Activated CD4-positive, alpha-beta memory T cell treated with anti-CD3 and anti-CD28 coated beads for 36 hours (primary cell): ENCODE measurements around the gene FBH1. TPM values are rescaled to one million over a fixed set of nuclear protein-coding genes. Genes with fewer than 3 reads are reported as not detected.
A peak's percentile ranks its signal among the peaks of the same experiment; 100 is the strongest.
"Not testable (repeated sequence)": the region's sequence is repeated elsewhere in the genome, so short reads cannot be mapped to it uniquely, and the experiment has no call there.

ENCODE experiments used
- CTCF ChIA-PET: fragments of 350-600 bp; sonication (Branson Sonifier 250); formaldehyde crosslinking; loops from one replicate; lab custom pipeline; 2021; ENCODE audit warnings: antibody characterized with exemption, inconsistent platforms; lab: Charles Lee
- POLR2A ChIA-PET: fragments of 350-600 bp; sonication (Branson Sonifier 250); formaldehyde crosslinking; loops from one replicate; lab custom pipeline; 2021; ENCODE audit warnings: antibody characterized with exemption; lab: Charles Lee
- DNase-seq: peaks from one replicate; pipeline ENCODE4 v3.0.0-alpha.2; 2020
- H3K27ac Mint-ChIP-seq: one replicate; pipeline ENCODE4 v1.8.0; 2021; ENCODE audit warnings: mixed read lengths
- H3K27me3 Mint-ChIP-seq: one replicate; pipeline ENCODE4 v1.8.0; 2021; ENCODE audit warnings: mixed read lengths
- H3K36me3 Mint-ChIP-seq: one replicate; pipeline ENCODE4 v1.8.0; 2021; ENCODE audit warnings: mixed read lengths
- H3K4me1 Mint-ChIP-seq: one replicate; pipeline ENCODE4 v1.8.0; 2021; ENCODE audit warnings: low read depth, mixed read lengths
- H3K4me3 Mint-ChIP-seq: one replicate; pipeline ENCODE4 v1.8.0; 2021; ENCODE audit warnings: mild to moderate bottlenecking, mixed read lengths
- H3K9me3 Mint-ChIP-seq: one replicate; pipeline ENCODE4 v1.8.0; 2021; ENCODE audit warnings: mixed read lengths
- intact Hi-C: fragments of 100-400 bp; cut with micrococcal nuclease; formaldehyde crosslinking; loops from one replicate; pipeline ENCODE4 v1.15.1; 2023
- total RNA-seq, 2 experiments: library from RNA; stranded (reverse); gene quantifications; one replicate each; pipeline ENCODE4 v1.2.3, GENCODE V29; 2021

The FBH1 gene
- total RNA-seq, 2 experiments from 2014 or later = 57.8 to 63.4 TPM

DNA sequence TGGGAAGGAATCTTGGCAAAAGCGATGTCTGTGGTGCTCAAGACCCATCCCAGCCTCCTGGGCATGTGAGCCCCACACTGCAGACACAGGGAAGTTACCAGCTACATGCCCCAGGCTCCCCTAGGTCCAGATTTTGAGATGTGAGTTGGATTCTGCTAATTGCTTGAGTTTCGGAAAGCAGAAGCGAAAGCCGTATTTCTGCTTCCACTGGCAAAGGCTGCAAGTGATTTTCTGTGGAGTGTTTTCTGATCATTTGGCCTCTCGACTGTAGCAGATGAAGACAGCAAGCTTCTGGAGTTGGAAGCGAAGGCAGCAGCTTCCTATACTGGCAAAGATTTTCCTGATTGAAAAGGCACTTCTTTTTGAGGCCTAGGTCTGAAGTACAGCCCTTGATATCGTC lies 30.0 kb upstream of the FBH1 start:
- no peak for DNase-seq
- Mint-ChIP-seq H3K36me3 (no peaks in the 10 kb centered on the region), H3K27ac (no peak overlapping the region), H3K27me3 (no peaks in the 10 kb centered on the region), H3K4me1 (no peaks in the 10 kb centered on the region), H3K4me3 (no peak overlapping the region), H3K9me3 (no peaks in the 10 kb centered on the region)
- CTCF ChIA-PET = interaction anchor here (0.7 to 1.1 kb wide), 2 partner anchors 9 to 13 kb away, joined by 3 read pairs; no protein-coding TSS in a partner anchor
- intact Hi-C loops = no loop called here
- POLR2A ChIA-PET = interaction anchor here (0.6 kb wide), 1 partner anchor 154 kb away, joined by 5 read pairs; no protein-coding TSS in a partner anchor

- Mint-ChIP-seq H3K36me3 (no peaks in the 10 kb centered on the region), H3K4me1 (no peaks in the 10 kb centered on the region), H3K27ac (no peak overlapping the region), H3K27me3 (no peaks in the 10 kb centered on the region), H3K9me3 (no peaks in the 10 kb centered on the region), H3K4me3 (no peak overlapping the region)
- CTCF ChIA-PET = no interaction called here
- intact Hi-C loops = no loop called here
- POLR2A ChIA-PET = interaction anchor here (1.0 to 1.3 kb wide), 2 partner anchors 27 to 109 kb away, joined by 3 read pairs; no protein-coding TSS in a partner anchor
- DNase-seq = peak; percentile 33
Observed at GRCh38 chr10:5862360-5862961, 27.6 kb upstream of the FBH1 start.

DNA sequence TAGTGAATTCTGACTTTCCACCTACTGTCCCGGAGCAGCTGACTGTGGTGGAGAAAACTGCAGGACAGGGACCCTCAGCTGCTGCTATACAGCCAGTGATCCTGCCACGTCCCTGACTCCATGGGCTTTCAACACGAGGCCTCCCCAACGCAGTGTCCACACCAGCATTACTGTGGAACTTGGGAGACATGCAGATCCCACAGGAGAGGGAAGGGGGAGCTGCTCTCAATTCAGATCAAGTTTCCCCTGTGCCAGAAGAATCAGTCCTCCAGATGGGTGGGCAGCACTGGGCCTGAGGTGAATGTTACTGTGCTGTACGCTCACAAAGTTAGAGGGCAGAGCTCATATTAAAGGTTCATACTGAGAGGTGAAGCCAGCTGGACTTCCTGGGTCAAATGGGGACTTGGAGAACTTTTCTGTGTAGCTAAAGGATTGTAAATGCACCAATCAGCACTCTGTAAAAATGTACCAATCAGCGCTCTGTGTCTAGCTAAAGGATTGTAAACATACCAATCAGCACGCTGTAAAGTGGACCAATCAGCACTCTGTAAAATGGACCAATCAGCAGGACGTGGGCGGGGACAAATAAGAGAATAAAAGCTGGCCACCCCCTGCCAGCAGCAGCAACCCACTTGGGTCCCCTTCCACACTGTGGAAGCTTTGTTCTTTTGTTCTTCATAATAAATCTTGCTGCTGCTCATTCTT lies 26.9 kb upstream of the FBH1 start:
- H3K4me3 Mint-ChIP-seq, H3K36me3 Mint-ChIP-seq, intact Hi-C loops, H3K4me1 Mint-ChIP-seq, DNase-seq, H3K27ac Mint-ChIP-seq, H3K27me3 Mint-ChIP-seq, CTCF ChIA-PET, H3K9me3 Mint-ChIP-seq: not testable (repeated sequence)
- POLR2A ChIA-PET = interaction anchor here (1.0 to 1.3 kb wide), 2 partner anchors 26 to 109 kb away, joined by 3 read pairs; no protein-coding TSS in a partner anchor

- H3K9me3 Mint-ChIP-seq, POLR2A ChIA-PET, H3K4me1 Mint-ChIP-seq, DNase-seq, H3K27ac Mint-ChIP-seq, intact Hi-C loops, H3K4me3 Mint-ChIP-seq, H3K27me3 Mint-ChIP-seq, H3K36me3 Mint-ChIP-seq, CTCF ChIA-PET: not testable (repeated sequence)
Observed at GRCh38 chr10:5866451-5867081, 23.5 kb upstream of the FBH1 start.

GRCh38 chr10:5867091-5867615 lies 22.9 kb upstream of the FBH1 start:
- H3K9me3 Mint-ChIP-seq, DNase-seq, H3K36me3 Mint-ChIP-seq, H3K4me1 Mint-ChIP-seq, H3K27ac Mint-ChIP-seq, H3K4me3 Mint-ChIP-seq, intact Hi-C loops, POLR2A ChIA-PET, CTCF ChIA-PET, H3K27me3 Mint-ChIP-seq: not testable (repeated sequence)

- POLR2A ChIA-PET, H3K36me3 Mint-ChIP-seq, H3K4me1 Mint-ChIP-seq, CTCF ChIA-PET, H3K27ac Mint-ChIP-seq, H3K4me3 Mint-ChIP-seq, DNase-seq, H3K9me3 Mint-ChIP-seq, H3K27me3 Mint-ChIP-seq, intact Hi-C loops: not testable (repeated sequence)
Observed at GRCh38 chr10:5868383-5868782, 21.7 kb upstream of the FBH1 start.

DNA sequence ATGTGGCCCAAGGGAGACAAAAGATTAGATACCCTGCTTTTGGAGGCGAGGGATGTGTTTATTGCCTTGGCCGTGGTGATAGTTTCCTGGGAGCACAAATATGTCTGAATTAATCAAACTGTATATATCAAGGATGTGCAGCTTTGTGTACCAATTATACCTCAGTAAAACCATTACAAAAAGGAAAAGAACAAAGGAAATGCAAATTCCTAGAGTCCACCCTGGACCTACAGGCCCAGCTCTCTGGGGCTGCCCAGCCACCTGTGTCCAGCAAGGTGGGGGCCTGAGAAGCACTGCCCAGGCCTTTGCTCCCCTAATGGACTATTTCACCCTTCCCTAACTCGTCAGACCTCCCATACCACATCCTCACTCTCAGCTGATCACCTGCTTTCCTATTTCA lies 20.9 kb upstream of the FBH1 start:
- ChIA-PET CTCF (interaction anchor here (0.9 to 1.2 kb wide), 3 partner anchors 9 to 246 kb away, joined by 3 read pairs; no protein-coding TSS in a partner anchor), POLR2A (no interaction called here)
- intact Hi-C loops = no loop called here
- Mint-ChIP-seq H3K27me3 (no peaks in the 10 kb centered on the region), H3K4me3 (no peak overlapping the region), H3K4me1 (peaks cover 2% of the 10 kb centered on the region), H3K9me3 (peaks cover 7% of the 10 kb centered on the region), H3K36me3 (peaks cover 2% of the 10 kb centered on the region), H3K27ac (no peak overlapping the region)
- DNase-seq = no peak

DNA sequence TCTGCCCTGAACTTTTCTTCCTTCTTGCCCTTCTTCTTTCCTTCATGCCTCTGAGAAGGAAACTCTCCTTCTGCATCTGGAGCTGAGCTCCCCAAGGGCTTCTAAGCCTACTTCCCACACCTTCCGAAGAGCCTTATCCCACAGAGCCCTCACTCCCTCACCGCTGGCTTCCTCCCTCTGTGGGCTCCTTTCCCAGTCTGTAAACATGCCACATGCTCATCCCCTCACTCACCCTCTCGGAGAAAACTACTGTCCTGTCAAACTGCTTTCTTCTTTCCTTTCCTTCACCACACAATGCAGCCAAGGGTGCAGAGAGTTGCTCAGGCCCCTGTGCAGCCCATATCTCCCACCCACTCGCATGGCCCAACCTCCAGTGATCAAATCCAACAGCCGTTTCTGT lies 18.4 kb upstream of the FBH1 start:
- Mint-ChIP-seq H3K36me3 (peaks cover 8% of the 10 kb centered on the region), H3K9me3 (peaks cover 7% of the 10 kb centered on the region), H3K4me1 (peaks cover 2% of the 10 kb centered on the region), H3K27ac (no peak overlapping the region), H3K27me3 (no peaks in the 10 kb centered on the region), H3K4me3 (no peak overlapping the region)
- no peak for DNase-seq
- ChIA-PET POLR2A (no interaction called here), CTCF (interaction anchor here (1.5 kb wide), 1 partner anchor 19 kb away, joined by 6 read pairs; the partner anchor contains the start of genes ANKRD16 and FBH1)
- intact Hi-C loops = no loop called here

- ChIA-PET CTCF (interaction anchor here (0.7 to 2.9 kb wide), 18 partner anchors 8 to 432 kb away, joined by 3 to 16 read pairs (median 4); partner anchors contain the start of genes ANKRD16, FBH1 and GDI2), POLR2A (interaction anchor here (0.7 to 1.5 kb wide), 2 partner anchors 10 to 60 kb away, joined by 5 to 6 read pairs; partner anchors contain the start of gene GDI2)
- H3K4me3 Mint-ChIP-seq = no peak overlapping the region
Observed at GRCh38 chr10:5873515-5873995, 16.5 kb upstream of the FBH1 start.

GRCh38 chr10:5876181-5876768 lies 13.8 kb upstream of the FBH1 start:
- POLR2A ChIA-PET = interaction anchor here (0.7 kb wide), 1 partner anchor 352 kb away, joined by 4 read pairs; no protein-coding TSS in a partner anchor
- intact Hi-C loops = no loop called here
- Mint-ChIP-seq H3K27me3 (no peaks in the 10 kb centered on the region), H3K36me3 (peaks cover 15% of the 10 kb centered on the region), H3K27ac (no peak overlapping the region), H3K9me3 (no peaks in the 10 kb centered on the region), H3K4me3 (no peak overlapping the region), H3K4me1 (peaks cover 2% of the 10 kb centered on the region)
- CTCF ChIA-PET = interaction anchor here (0.7 to 1.5 kb wide), 4 partner anchors 56 to 247 kb away, joined by 3 read pairs; no protein-coding TSS in a partner anchor
- DNase-seq = no peak

More at GRCh38 chr10:5873515-5873995, 16.5 kb upstream of the FBH1 start:
- no peaks in the 10 kb centered on the region for H3K27me3 Mint-ChIP-seq
- peaks cover 16% of the 10 kb centered on the region for H3K36me3 Mint-ChIP-seq
- H3K4me1 Mint-ChIP-seq = peaks cover 2% of the 10 kb centered on the region
- no peak overlapping the region for H3K27ac Mint-ChIP-seq
- DNase-seq = peak; percentile 81
- peaks cover 1% of the 10 kb centered on the region for H3K9me3 Mint-ChIP-seq
- intact Hi-C loops = loop anchor here (1.0 to 2.0 kb wide), 2 partner anchors 59 to 245 kb away; no protein-coding TSS in a partner anchor

DNA sequence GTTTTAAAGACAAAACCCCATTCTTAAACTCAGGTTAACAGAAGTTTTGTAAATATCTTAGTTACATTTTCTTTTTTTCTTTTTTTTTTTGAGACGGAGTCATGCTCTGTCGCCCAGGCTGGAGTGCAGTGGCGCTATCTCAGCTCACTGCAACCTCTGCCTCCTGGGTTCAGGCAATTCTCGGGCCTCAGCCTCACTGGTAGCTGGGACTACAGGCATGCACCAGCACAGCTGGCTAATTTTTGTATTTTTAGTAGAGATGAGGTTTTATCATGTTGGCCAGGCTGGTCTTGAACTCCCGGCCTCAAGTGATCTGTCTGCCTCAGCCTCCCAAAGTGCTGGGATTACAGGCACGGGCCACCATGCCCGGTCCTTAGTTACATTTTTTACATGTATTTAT lies 13.0 kb upstream of the FBH1 start:
- H3K36me3 Mint-ChIP-seq = peaks cover 15% of the 10 kb centered on the region
- H3K4me3 Mint-ChIP-seq, H3K9me3 Mint-ChIP-seq, H3K27me3 Mint-ChIP-seq, H3K4me1 Mint-ChIP-seq, H3K27ac Mint-ChIP-seq, DNase-seq, intact Hi-C loops: not testable (repeated sequence)
- CTCF ChIA-PET = interaction anchor here (0.7 to 1.5 kb wide), 4 partner anchors 57 to 248 kb away, joined by 3 read pairs; no protein-coding TSS in a partner anchor
- POLR2A ChIA-PET = interaction anchor here (0.7 kb wide), 1 partner anchor 352 kb away, joined by 4 read pairs; no protein-coding TSS in a partner anchor
